GM11168 (cell line): ENCODE measurements around the gene PROKR1.
"Not testable (repeated sequence)": the region's sequence is repeated elsewhere in the genome, so short reads cannot be mapped to it uniquely, and the experiment has no call there.

Experiments used
- in situ Hi-C: fragments of 300-500 bp; cut with MboI; formaldehyde crosslinking; loops from one replicate; pipeline ENCODE4 v1.12.0; 2022; ENCODE audit warnings: low sequenced_read_pairs; ENCODE audit not compliant: unreplicated experiment

Gene PROKR1

GRCh38 chr2:68653034-68653433 is 9.7 kb downstream of the PROKR1 start:
- in situ Hi-C loops: no loop called here

GRCh38 chr2:68653538-68653982 is 10.2 kb downstream of the PROKR1 start:
- in situ Hi-C loops: no loop called here

- in situ Hi-C loops: no loop called here
These were observed 14.9 kb downstream of the PROKR1 start for GRCh38 chr2:68658266-68658665.

GRCh38 chr2:68659081-68659480 is 15.7 kb downstream of the PROKR1 start:
- in situ Hi-C loops: no loop called here

GRCh38 chr2:68660658-68661057 is 17.3 kb downstream of the PROKR1 start:
- in situ Hi-C loops: no loop called here

- in situ Hi-C loops: no loop called here
These were observed 19.1 kb downstream of the PROKR1 start for GRCh38 chr2:68662466-68662865.

GRCh38 chr2:68663371-68664156 is 20.2 kb downstream of the PROKR1 start:
- in situ Hi-C loops: no loop called here

GRCh38 chr2:68667371-68667770 is 24.0 kb downstream of the PROKR1 start:
- in situ Hi-C loops: no loop called here

- in situ Hi-C loops: no loop called here
These were observed 26.3 kb downstream of the PROKR1 start for GRCh38 chr2:68669651-68670050.

GRCh38 chr2:68671961-68672360 is 28.6 kb downstream of the PROKR1 start:
- in situ Hi-C loops: no loop called here

- in situ Hi-C loops: no loop called here
These were observed 30.3 kb downstream of the PROKR1 start for GRCh38 chr2:68673631-68674030.

- in situ Hi-C loops: no loop called here
These were observed 32.1 kb downstream of the PROKR1 start for GRCh38 chr2:68675470-68675869.

- in situ Hi-C loops: not testable (repeated sequence)
These were observed 34.5 kb downstream of the PROKR1 start for GRCh38 chr2:68677837-68678236.

GRCh38 chr2:68679166-68679916 is 36.0 kb downstream of the PROKR1 start:
- in situ Hi-C loops: not testable (repeated sequence)

GRCh38 chr2:68679917-68680267 is 36.5 kb downstream of the PROKR1 start:
- in situ Hi-C loops: not testable (repeated sequence)

- in situ Hi-C loops: no loop called here
These were observed 40.8 kb downstream of the PROKR1 start for GRCh38 chr2:68684197-68684596.

GRCh38 chr2:68686178-68686577 is 42.8 kb downstream of the PROKR1 start:
- in situ Hi-C loops: no loop called here

- in situ Hi-C loops: no loop called here
These were observed 43.6 kb downstream of the PROKR1 start for GRCh38 chr2:68687018-68687417.

GRCh38 chr2:68689553-68690537 is 46.5 kb downstream of the PROKR1 start:
- in situ Hi-C loops: no loop called here

- in situ Hi-C loops: no loop called here
These were observed 47.5 kb downstream of the PROKR1 start for GRCh38 chr2:68690851-68691250.
